SK-N-MC (cell line): ENCODE measurements around the gene PIH1D1.

Source experiments
- EZH2 ChIP-seq: fragments of 200-600 bp; sonication (generic); IDR thresholded peaks from one replicate; pipeline ENCODE4 v1.6.1; 2017; ENCODE audit warnings: antibody characterized with exemption
- FOXP2 ChIP-seq: optimal IDR thresholded peaks from 2 replicates; pipeline ENCODE3; 2011; ENCODE audit warnings: mild to moderate bottlenecking, moderate library complexity; ENCODE audit not compliant: insufficient read depth; ENCODE audit errors: extremely low read length, control extremely low read depth

DNA sequence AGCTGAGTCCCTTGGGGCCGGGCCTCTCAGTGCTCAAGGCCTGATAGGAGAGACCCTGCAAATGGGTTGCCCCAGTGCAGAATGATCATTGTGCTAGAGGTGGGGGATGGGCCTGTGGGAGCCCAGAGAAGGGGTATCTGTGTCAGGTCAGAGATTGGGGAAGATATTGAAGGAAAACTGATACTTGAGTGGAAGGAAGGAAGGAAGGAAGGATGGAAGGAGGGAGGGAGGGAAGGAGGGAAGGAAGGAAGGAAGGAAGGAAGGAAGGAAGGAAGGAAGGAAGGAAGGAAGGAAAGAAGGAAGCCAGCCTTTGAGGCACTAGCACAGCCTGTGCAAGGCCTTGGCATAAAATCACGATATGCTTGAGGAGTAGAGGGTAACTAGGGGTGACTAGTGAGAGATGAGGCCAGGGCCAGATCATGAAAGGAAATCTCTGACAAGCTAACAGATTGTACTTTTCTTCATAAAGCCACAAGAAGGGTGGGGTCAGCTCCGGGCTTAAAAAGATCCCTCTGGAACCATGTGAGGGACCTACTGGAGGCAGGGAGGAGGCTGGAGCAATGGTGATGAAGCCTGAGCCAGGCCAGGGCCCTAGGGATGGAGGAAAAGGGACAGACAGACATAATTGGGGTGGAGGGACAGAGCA is 39.8 kb downstream of the PIH1D1 start:
- TF ChIP-seq EZH2 (no peak), FOXP2 (no peak)
